ENCODE data around the gene CMA1.
"Not testable (repeated sequence)": the region's sequence is repeated elsewhere in the genome, so short reads cannot be mapped to it uniquely, and the experiment has no call there.

Gene CMA1

DNA sequence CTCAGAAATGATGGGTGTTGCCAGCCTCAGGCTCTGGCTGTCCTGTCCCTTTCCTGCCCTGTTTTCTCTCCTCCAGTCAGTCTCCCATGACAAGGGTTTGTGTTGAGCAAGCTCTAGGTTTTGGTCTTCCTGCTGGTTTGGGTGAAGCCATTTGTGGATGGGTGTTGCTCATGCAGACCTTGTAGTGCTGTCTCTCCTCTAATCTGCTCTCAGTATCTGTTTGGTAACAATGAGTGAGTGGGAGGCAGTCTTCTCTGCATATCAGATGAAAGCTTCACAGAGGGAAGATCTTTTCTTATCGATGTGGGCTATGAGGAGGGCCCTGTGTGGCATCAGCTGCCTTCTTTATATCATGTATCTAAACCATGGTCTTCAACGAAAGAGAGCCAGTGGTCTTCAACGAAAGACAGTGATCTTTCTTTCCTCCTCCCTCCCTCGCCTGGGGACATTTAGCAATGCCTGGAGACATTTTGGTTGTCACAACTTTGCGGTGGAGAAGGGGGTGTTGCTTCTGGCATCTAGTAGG lies 3.6 kb downstream of the CMA1 start:
- Histone ChIP-seq H3K27me3 (ENCODE audit: control insufficient read depth in 1 of 2, insufficient read depth in 2 of 2, low read length in 2 of 2) (no peaks in the 10 kb centered on the region), H3K9me3 (ENCODE audit: low read length) (no peaks in the 10 kb centered on the region), H3K36me3 (ENCODE audit: insufficient read depth, low read length) (no peaks in the 10 kb centered on the region)

DNA sequence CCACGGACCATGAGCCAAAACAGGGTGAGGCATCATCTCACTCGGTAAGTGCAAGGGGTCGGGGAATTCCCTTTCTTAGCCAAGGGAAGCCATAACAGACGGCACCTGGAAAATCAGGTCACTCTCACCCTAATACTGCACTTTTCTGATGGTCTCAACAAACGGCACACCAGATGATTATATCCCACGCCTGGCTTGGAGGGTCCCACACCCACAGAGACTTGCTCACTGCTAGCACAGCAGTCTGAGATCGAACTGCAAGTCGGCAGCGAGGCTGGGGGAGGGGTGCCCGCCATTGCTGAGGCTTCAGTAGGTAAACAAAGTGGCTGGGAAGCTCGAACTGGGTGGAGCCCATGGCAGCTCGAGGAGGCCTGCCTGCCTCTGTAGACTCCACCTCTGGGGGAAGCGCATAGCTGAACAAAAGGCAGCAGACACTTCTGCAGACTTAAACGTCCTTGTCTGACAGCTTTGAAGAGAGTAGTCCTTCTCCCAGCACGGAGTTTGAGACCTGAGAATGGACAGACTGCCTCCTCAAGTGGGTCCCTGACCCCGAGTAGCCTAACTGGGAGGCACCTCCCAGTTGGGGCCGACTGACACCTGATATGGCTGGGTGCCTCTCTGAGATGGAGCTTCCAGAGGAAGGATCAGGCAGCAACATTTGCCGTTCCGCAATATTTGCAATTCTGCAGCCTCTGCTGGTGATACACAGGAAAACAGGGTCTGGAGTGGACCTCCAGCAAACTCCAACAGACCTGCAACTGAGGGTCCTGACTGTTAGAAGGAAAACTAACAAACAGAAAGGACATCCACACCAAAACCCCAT lies 16.3 kb downstream of the CMA1 start:
- H3K9ac ChIP-seq (ENCODE audit: low read length); H3K4me3 ChIP-seq (ENCODE audit: low read depth in 1 of 2, low read length in 2 of 2); H3K36me3 ChIP-seq (ENCODE audit: insufficient read depth, low read length): not testable (repeated sequence)

More for the DNA sequence above, 3.6 kb downstream of the CMA1 start:
- no peak overlapping the region for H3K27ac ChIP-seq (ENCODE audit: low read depth, low read length)
- no peaks in the 10 kb centered on the region for H3K4me1 ChIP-seq (ENCODE audit: insufficient read depth, low read length)
- H3K9ac ChIP-seq (ENCODE audit: low read length), result no peak overlapping the region
- no peak overlapping the region for H3K4me3 ChIP-seq (ENCODE audit: low read depth in 1 of 2, low read length in 2 of 2)

DNA sequence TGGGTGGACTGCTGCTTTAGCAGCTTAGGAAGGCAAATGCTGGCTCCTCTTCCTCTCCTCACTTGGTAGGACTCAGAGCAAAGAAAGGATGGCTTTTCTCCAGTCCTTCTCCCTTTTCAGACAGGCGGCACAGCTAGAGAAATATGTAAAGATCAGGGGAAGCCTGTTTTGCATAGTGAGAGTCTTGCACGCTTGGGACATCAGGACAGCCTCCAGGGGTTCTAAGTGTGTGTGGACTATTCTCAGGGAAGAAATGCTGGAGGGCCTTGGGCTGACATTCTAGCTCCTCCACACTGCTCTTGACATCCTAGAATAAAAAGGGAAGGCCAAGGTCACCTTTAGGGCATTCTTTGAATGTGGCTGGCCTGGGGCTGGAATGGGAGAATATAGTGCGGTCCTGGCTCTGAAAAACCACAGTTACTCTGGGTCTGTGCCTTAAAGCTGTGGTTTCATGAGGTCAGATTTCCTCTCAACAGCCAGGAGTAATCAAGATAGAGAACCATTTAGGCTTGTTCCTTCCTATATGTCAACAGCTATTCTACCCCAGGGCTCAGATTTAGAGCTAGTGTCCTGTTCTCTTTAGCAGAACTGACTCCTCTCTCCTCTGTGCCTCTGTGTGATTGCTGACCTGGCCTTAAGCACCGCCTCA lies 24.3 kb downstream of the CMA1 start:
- H3K36me3 ChIP-seq (ENCODE audit: insufficient read depth, low read length), result no peaks in the 10 kb centered on the region
- H3K9ac ChIP-seq (ENCODE audit: low read length), result no peak overlapping the region
- no peak overlapping the region for H3K4me3 ChIP-seq (ENCODE audit: low read depth in 1 of 2, low read length in 2 of 2)
- no peaks in the 10 kb centered on the region for H3K27me3 ChIP-seq (ENCODE audit: control insufficient read depth in 1 of 2, insufficient read depth in 2 of 2, low read length in 2 of 2)
- no peaks in the 10 kb centered on the region for H3K9me3 ChIP-seq (ENCODE audit: low read length)
- H3K4me1 ChIP-seq (ENCODE audit: insufficient read depth, low read length), result no peaks in the 10 kb centered on the region
- no peak overlapping the region for H3K27ac ChIP-seq (ENCODE audit: low read depth, low read length)

More for the DNA sequence above, 16.3 kb downstream of the CMA1 start:
- H3K4me1 ChIP-seq (ENCODE audit: insufficient read depth, low read length); H3K9me3 ChIP-seq (ENCODE audit: low read length); H3K27me3 ChIP-seq (ENCODE audit: control insufficient read depth in 1 of 2, insufficient read depth in 2 of 2, low read length in 2 of 2); H3K27ac ChIP-seq (ENCODE audit: low read depth, low read length): not testable (repeated sequence)

DNA sequence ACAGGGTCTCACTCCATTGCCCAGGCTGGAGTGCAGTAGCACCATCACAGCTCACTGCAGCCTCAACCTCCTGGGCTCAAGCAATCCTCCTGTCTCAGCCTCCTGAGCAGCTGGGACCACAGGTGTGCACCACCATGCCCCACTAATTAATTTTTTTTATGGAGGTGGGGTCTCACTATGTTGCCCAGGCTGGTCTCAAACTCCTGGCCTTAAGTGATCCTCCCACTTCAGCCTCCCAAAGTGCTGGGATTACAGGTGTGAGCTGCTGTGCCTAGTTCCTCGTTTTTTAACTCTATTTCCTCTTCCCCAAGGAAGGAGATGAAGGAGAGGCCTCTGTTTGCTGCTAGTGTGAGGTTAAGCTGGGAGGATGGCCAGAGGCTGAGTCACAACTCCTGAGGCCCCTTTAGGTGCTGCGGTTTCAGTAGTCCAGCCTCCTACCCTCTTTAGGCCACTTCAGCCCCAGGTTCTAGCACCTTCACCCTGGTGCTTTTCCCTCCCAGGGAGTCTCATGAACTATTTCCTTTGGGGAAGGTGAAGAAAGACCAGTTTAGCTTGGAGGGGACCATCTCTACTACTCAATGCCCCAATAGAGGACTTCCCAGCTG lies 25.3 kb downstream of the CMA1 start:
- H3K36me3 ChIP-seq (ENCODE audit: insufficient read depth, low read length); H3K9me3 ChIP-seq (ENCODE audit: low read length); H3K4me3 ChIP-seq (ENCODE audit: low read depth in 1 of 2, low read length in 2 of 2); H3K27ac ChIP-seq (ENCODE audit: low read depth, low read length); H3K4me1 ChIP-seq (ENCODE audit: insufficient read depth, low read length); H3K27me3 ChIP-seq (ENCODE audit: control insufficient read depth in 1 of 2, insufficient read depth in 2 of 2, low read length in 2 of 2); H3K9ac ChIP-seq (ENCODE audit: low read length): not testable (repeated sequence)

DNA sequence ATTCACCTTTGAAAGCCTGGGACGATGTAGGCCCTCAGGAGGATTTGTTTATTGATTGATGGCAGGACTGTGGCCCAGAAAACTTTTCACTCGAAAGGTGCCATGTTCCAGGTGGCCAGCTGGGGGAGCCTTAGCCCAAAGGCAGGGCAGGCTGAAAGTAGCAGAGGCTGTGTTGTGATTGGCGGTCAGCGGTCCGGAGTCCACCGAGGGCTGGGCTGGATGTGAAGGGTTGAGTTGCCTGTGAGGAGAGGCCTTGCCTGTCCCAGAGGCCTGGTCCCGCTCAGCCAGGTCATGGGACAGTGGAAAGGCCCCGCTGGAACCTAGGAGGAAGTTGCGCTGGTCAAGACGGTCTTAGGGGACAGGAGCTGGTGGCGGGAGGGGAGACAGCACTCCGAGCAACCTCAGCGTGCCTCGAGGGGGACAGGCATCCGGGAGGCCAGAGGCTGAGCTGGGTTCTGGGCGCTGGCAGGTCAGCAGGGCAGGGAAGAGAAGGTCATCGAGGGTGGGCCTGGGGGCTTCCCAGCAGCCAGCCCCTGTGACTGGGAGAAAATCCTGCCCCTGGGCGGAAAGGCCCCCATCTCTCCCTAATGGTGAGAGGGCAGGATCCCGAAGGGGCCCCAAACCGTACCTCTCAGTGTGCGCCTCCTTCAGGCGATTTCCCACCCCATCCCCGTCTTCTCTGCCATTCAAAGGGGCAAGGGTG lies 26.3 kb downstream of the CMA1 start:
- no peak overlapping the region for H3K4me3 ChIP-seq (ENCODE audit: low read depth in 1 of 2, low read length in 2 of 2)
- no peak overlapping the region for H3K27ac ChIP-seq (ENCODE audit: low read depth, low read length)
- H3K36me3 ChIP-seq (ENCODE audit: insufficient read depth, low read length), result no peaks in the 10 kb centered on the region
- H3K9me3 ChIP-seq (ENCODE audit: low read length), result no peaks in the 10 kb centered on the region
- H3K27me3 ChIP-seq (ENCODE audit: control insufficient read depth in 1 of 2, insufficient read depth in 2 of 2, low read length in 2 of 2), result no peaks in the 10 kb centered on the region
- no peak overlapping the region for H3K9ac ChIP-seq (ENCODE audit: low read length)
- no peaks in the 10 kb centered on the region for H3K4me1 ChIP-seq (ENCODE audit: insufficient read depth, low read length)

DNA sequence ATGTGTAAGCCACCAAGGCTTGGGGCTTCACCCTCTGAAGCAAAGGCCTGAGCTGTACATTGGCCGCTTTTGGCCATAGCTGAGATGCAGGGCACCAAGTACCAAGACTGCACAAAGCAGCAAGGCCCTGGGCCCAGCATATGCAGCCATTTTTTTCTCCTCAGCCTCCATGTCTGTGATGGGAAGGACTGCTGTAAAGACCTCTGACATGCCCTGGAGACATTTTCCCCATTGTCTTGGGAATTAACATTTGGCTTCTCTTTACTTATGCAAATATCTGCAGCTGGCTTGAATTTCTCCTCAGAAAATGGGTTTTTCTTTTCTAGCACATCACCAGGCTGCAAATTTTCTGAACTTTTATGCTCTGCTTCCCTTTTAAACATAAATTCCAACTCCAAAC lies 28.1 kb downstream of the CMA1 start:
- H3K9me3 ChIP-seq (ENCODE audit: low read length); H3K4me3 ChIP-seq (ENCODE audit: low read depth in 1 of 2, low read length in 2 of 2); H3K27ac ChIP-seq (ENCODE audit: low read depth, low read length); H3K9ac ChIP-seq (ENCODE audit: low read length); H3K4me1 ChIP-seq (ENCODE audit: insufficient read depth, low read length); H3K27me3 ChIP-seq (ENCODE audit: control insufficient read depth in 1 of 2, insufficient read depth in 2 of 2, low read length in 2 of 2); H3K36me3 ChIP-seq (ENCODE audit: insufficient read depth, low read length): not testable (repeated sequence)

DNA sequence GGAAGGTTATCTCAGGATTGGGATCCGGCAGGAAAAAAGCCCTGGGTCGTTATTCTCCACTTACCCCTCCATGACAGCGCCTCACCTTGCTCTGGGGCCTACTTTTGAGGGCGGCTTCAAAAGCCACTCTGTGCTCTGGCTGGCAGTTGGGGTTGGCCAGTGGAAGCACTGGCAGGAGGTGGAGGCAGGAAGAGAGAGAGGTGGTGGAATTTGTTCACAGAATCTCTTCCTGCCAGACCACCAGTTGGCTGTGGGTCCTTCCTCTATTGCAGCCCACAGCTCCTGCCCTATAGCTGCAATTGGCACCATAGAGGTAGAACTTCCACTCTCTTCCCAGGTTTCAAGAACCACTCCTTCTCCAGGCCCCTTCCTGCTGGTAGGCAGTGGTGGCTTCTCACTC lies 32.8 kb downstream of the CMA1 start:
- Histone ChIP-seq H3K4me1 (ENCODE audit: insufficient read depth, low read length) (no peaks in the 10 kb centered on the region), H3K27me3 (ENCODE audit: control insufficient read depth in 1 of 2, insufficient read depth in 2 of 2, low read length in 2 of 2) (no peaks in the 10 kb centered on the region), H3K27ac (ENCODE audit: low read depth, low read length) (no peak overlapping the region), H3K36me3 (ENCODE audit: insufficient read depth, low read length) (no peaks in the 10 kb centered on the region), H3K9ac (ENCODE audit: low read length) (no peak overlapping the region), H3K4me3 (ENCODE audit: low read depth in 1 of 2, low read length in 2 of 2) (no peak overlapping the region), H3K9me3 (ENCODE audit: low read length) (no peaks in the 10 kb centered on the region)

DNA sequence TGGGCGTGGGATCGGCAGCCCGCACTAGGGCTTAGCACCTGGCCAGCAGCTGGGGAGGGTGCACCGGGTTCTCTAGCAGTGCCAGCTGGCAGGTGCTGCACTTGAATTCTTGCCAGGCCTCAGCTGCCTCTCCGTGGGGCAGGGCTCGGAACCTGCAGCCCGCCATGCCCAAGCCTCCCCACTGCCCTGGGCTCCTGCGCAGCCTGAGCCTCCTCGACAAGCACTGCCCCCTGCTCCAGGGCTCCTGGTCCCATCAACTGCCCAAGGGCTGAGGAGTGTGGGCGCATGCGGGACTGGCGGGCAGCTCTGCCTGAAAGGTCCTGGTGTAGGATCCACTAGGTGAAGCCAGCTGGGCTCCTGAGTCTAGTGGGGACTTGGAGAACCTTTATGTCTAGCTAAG lies 34.9 kb downstream of the CMA1 start:
- no peaks in the 10 kb centered on the region for H3K9me3 ChIP-seq (ENCODE audit: low read length)
- H3K4me1 ChIP-seq (ENCODE audit: insufficient read depth, low read length), result no peaks in the 10 kb centered on the region
- no peak overlapping the region for H3K27ac ChIP-seq (ENCODE audit: low read depth, low read length)
- H3K4me3 ChIP-seq (ENCODE audit: low read depth in 1 of 2, low read length in 2 of 2), result no peak overlapping the region
- no peaks in the 10 kb centered on the region for H3K27me3 ChIP-seq (ENCODE audit: control insufficient read depth in 1 of 2, insufficient read depth in 2 of 2, low read length in 2 of 2)
- H3K9ac ChIP-seq (ENCODE audit: low read length), result no peak overlapping the region
- no peaks in the 10 kb centered on the region for H3K36me3 ChIP-seq (ENCODE audit: insufficient read depth, low read length)

DNA sequence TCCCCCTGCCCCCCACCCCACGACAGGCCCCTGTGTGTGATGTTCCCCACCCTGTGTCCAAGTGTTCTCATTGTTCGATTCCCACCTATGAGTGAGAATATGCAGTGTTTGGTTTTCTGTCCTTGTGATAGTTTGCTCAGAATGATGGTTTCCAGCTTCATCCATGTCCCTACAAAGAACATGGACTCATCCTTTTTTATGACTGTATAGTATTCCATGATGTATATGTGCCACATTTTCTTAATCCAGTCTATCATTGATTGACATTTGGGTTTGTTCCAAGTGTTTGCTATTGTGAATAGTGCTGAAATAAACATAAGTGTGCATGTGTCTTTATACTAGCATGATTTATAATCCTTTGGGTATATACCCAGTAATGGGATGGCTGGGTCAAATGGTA lies 37.6 kb downstream of the CMA1 start:
- not testable (repeated sequence) for H3K4me3 ChIP-seq (ENCODE audit: low read depth in 1 of 2, low read length in 2 of 2); H3K9ac ChIP-seq (ENCODE audit: low read length); H3K4me1 ChIP-seq (ENCODE audit: insufficient read depth, low read length); H3K27me3 ChIP-seq (ENCODE audit: control insufficient read depth in 1 of 2, insufficient read depth in 2 of 2, low read length in 2 of 2); H3K27ac ChIP-seq (ENCODE audit: low read depth, low read length); H3K9me3 ChIP-seq (ENCODE audit: low read length); H3K36me3 ChIP-seq (ENCODE audit: insufficient read depth, low read length)

DNA sequence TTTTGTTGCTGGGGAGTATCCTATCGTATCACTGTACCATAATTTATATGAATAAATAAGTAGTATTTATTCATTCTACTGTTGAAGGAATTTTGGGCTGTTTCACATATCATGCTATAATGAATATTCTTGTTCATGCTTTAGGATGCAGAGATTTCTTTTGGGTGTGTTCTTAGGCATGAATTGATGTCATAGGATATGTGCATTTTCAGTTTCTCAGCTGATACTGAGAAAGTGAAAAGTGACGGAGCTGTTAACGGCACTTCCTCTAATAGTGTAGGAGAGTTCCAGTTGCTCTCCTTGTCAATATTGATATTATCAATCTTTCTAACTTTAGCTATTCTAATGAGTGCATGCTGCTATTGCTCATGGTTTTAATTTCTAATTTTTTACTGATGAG lies 42.3 kb downstream of the CMA1 start:
- Histone ChIP-seq H3K27me3 (ENCODE audit: control insufficient read depth in 1 of 2, insufficient read depth in 2 of 2, low read length in 2 of 2) (no peaks in the 10 kb centered on the region), H3K36me3 (ENCODE audit: insufficient read depth, low read length) (no peaks in the 10 kb centered on the region), H3K9ac (ENCODE audit: low read length) (no peak overlapping the region), H3K27ac (ENCODE audit: low read depth, low read length) (no peak overlapping the region), H3K9me3 (ENCODE audit: low read length) (no peaks in the 10 kb centered on the region), H3K4me3 (ENCODE audit: low read depth in 1 of 2, low read length in 2 of 2) (no peak overlapping the region), H3K4me1 (ENCODE audit: insufficient read depth, low read length) (no peaks in the 10 kb centered on the region)

DNA sequence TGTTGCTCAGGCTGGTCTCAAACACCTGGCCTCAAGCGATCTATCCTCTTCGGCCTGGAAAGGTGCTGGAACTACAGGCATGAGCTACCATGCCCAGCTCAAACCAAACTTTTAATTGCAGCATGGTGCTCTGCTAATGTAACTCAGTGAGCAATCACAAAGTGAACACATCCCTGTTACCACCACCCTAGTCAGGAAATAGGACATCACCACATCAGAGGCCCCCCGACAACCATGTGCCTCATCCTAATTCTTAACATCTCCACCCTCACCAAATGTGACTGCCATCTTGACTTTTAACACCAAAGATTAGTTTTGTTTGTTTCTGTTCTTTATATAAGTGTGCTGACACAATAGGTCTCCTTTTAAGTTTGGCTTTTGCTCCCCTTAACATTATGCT lies 42.7 kb downstream of the CMA1 start:
- H3K36me3 ChIP-seq (ENCODE audit: insufficient read depth, low read length), result no peaks in the 10 kb centered on the region

More for the DNA sequence above, 42.7 kb downstream of the CMA1 start:
- Histone ChIP-seq H3K27me3 (ENCODE audit: control insufficient read depth in 1 of 2, insufficient read depth in 2 of 2, low read length in 2 of 2) (no peaks in the 10 kb centered on the region), H3K9me3 (ENCODE audit: low read length) (no peaks in the 10 kb centered on the region), H3K9ac (ENCODE audit: low read length) (no peak overlapping the region), H3K27ac (ENCODE audit: low read depth, low read length) (no peak overlapping the region), H3K4me3 (ENCODE audit: low read depth in 1 of 2, low read length in 2 of 2) (no peak overlapping the region), H3K4me1 (ENCODE audit: insufficient read depth, low read length) (no peaks in the 10 kb centered on the region)

Measured in muscle layer of colon (tissue), 2 donors.